ENCODE measurements around the gene ATE1.
"Not testable (repeated sequence)": the region's sequence is repeated elsewhere in the genome, so short reads cannot be mapped to it uniquely, and the experiment has no call there.

ATE1 gene

GRCh38 chr10:121927841-121928527 lies at the start of gene ATE1:
TSS of gene ATE1 (minus strand) at chr10:121928031. CDS start at chr10:121927949, 82 bp downstream.
- DNase-seq (ENCODE audit: low read depth), result peak; percentile 85

GRCh38 chr10:121976607-121977006 lies 48.8 kb upstream of the ATE1 start:
- no peak for DNase-seq (ENCODE audit: low read depth)

GRCh38 chr10:121975295-121976086 lies 47.7 kb upstream of the ATE1 start:
- no peak for DNase-seq (ENCODE audit: low read depth)

- DNase-seq (ENCODE audit: low read depth), result peak; percentile 47
Measured at GRCh38 chr10:121974535-121975294, 46.9 kb upstream of the ATE1 start, which contains the start of gene NSMCE4A. TSS of gene NSMCE4A (minus strand) at chr10:121975217. CDS start at chr10:121975165, 52 bp downstream.

- DNase-seq (ENCODE audit: low read depth), result no peak
Measured at GRCh38 chr10:121974019-121974534, 46.2 kb upstream of the ATE1 start.

GRCh38 chr10:121969086-121969485 lies 41.3 kb upstream of the ATE1 start:
- not testable (repeated sequence) for DNase-seq (ENCODE audit: low read depth)

GRCh38 chr10:121965996-121966395 lies 38.2 kb upstream of the ATE1 start:
- DNase-seq (ENCODE audit: low read depth), result no peak

GRCh38 chr10:121961456-121961855 lies 33.6 kb upstream of the ATE1 start:
- no peak for DNase-seq (ENCODE audit: low read depth)

GRCh38 chr10:121959671-121960070 lies 31.8 kb upstream of the ATE1 start:
- DNase-seq (ENCODE audit: low read depth), result no peak

GRCh38 chr10:121956111-121957061 lies 28.6 kb upstream of the ATE1 start:
- peak; percentile 26 for DNase-seq (ENCODE audit: low read depth)

GRCh38 chr10:121952226-121952625 lies 24.4 kb upstream of the ATE1 start:
- peak; percentile 59 for DNase-seq (ENCODE audit: low read depth)

- DNase-seq (ENCODE audit: low read depth), result no peak
Measured at GRCh38 chr10:121949451-121949850, 21.6 kb upstream of the ATE1 start.

- DNase-seq (ENCODE audit: low read depth), result no peak
Measured at GRCh38 chr10:121949049-121949448, 21.2 kb upstream of the ATE1 start.

- DNase-seq (ENCODE audit: low read depth), result no peak
Measured at GRCh38 chr10:121947343-121948330, 19.8 kb upstream of the ATE1 start.

- peak; percentile 93 for DNase-seq (ENCODE audit: low read depth)
Measured at GRCh38 chr10:121942749-121943416, 15.1 kb upstream of the ATE1 start.

GRCh38 chr10:121941532-121941931 lies 13.7 kb upstream of the ATE1 start:
- DNase-seq (ENCODE audit: low read depth), result no peak

- no peak for DNase-seq (ENCODE audit: low read depth)
Measured at GRCh38 chr10:121936295-121936694, 8.5 kb upstream of the ATE1 start.

GRCh38 chr10:121935702-121936101 lies 7.9 kb upstream of the ATE1 start:
- no peak for DNase-seq (ENCODE audit: low read depth)

All from stromal cell of bone marrow (primary cell).